Suprapubic skin (tissue), 4 donors: ENCODE data around the gene FOLR1.

Source experiments
- CTCF ChIP-seq, 2 donors: fragments of 200-600 bp in 1 of 2; fragments of 450-650 bp in 1 of 2; sonication (generic) in 1 of 2; IDR thresholded peaks; one replicate each; pipeline ENCODE4 v1.5.1; 2016 to 2019; ENCODE audit warnings: antibody characterized with exemption in 2 of 2, mild to moderate bottlenecking in 1 of 2, moderate library complexity in 1 of 2
- EP300 ChIP-seq: sonication (generic); formaldehyde crosslinking; IDR thresholded peaks from one replicate; pipeline ENCODE4 v1.6.1; 2017; ENCODE audit warnings: antibody characterized with exemption
- POLR2A ChIP-seq, 2 donors: fragments of 450-650 bp; IDR thresholded peaks; one replicate each; pipeline ENCODE4 v1.6.1; 2017; ENCODE audit warnings: antibody characterized with exemption in 2 of 2, mild to moderate bottlenecking in 2 of 2, moderate library complexity in 2 of 2
- POLR2AphosphoS5 ChIP-seq, 3 donors: sonication (generic); formaldehyde crosslinking; IDR thresholded peaks; one replicate each; pipeline ENCODE4 v1.6.1; 2017; ENCODE audit warnings: antibody characterized with exemption in 3 of 3

- TF ChIP-seq EP300: no peak
- TF ChIP-seq CTCF (IDR thresholded peaks at IDR 0.05): no peak
- no peak for TF ChIP-seq POLR2A (IDR thresholded peaks at IDR 0.05)
- TF ChIP-seq POLR2AphosphoS5 (IDR thresholded peaks at IDR 0.05): no peak
Observed at GRCh38 chr11:72146625-72147024, 45.3 kb upstream of the FOLR1 start.
